G401 (cell line): ENCODE measurements around the gene DBNL. TPM values are rescaled to one million over a fixed set of nuclear protein-coding genes. Genes with fewer than 3 reads are reported as not detected.

ENCODE experiments used
- DNase-seq: peaks from one replicate; pipeline ENCODE4 v3.0.0-alpha.2; 2015; ENCODE audit warnings: low spot score
- in situ Hi-C: cut with HindIII; loops from 2 replicates; pipeline ENCODE4 v1.10.0; 2016; ENCODE audit warnings: low sequenced_read_pairs, mixed read lengths
- total RNA-seq: library from RNA; depleted of rRNA; stranded (reverse); fragments of >200 nt; shearing (Covaris generic); gene quantifications from 2 replicates; pipeline ENCODE4 v1.2.3, GENCODE V29; 2014

The DBNL gene
- total RNA-seq, 1 experiment from 2014 or later: 119 TPM

DNA sequence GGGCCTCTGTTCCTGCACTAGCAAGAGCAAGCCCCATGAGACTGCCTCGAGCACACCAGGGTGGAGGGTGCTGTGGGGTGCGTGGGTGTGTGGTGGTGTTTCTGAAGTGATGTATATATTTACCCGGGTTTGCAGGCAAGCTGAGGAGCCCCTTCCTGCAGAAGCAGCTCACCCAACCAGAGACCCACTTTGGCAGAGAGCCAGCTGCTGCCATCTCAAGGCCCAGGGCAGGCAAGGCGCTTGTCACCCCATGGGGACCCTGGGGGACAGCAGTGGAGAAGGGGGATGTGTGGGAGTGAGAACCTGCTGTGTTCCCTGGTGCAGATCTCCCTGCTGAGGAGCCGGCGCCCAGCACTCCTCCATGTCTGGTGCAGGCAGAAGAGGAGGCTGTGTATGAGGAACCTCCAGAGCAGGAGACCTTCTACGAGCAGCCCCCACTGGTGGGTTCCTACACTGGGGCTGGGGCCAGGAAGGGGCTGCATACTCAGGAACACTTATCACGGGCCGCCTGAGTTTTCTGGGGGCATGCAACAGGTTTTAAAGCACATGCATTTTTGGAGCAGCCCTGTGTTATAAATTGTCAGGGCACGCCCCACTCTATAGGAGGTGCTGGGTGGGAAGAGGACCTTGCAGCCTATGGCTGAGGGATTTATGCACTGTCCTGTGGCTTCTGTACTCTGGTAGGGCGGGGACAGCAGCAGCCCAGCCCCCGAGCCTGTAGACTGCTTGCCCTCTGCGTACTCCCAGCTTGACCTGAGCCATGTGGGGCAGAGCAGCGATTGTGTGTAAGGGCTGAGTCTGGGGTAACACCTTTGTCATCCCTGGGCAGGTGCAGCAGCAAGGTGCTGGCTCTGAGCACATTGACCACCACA is 15.0 kb downstream of the DBNL start:
- in situ Hi-C loops: no loop called here
- DNase-seq: no peak

DNA sequence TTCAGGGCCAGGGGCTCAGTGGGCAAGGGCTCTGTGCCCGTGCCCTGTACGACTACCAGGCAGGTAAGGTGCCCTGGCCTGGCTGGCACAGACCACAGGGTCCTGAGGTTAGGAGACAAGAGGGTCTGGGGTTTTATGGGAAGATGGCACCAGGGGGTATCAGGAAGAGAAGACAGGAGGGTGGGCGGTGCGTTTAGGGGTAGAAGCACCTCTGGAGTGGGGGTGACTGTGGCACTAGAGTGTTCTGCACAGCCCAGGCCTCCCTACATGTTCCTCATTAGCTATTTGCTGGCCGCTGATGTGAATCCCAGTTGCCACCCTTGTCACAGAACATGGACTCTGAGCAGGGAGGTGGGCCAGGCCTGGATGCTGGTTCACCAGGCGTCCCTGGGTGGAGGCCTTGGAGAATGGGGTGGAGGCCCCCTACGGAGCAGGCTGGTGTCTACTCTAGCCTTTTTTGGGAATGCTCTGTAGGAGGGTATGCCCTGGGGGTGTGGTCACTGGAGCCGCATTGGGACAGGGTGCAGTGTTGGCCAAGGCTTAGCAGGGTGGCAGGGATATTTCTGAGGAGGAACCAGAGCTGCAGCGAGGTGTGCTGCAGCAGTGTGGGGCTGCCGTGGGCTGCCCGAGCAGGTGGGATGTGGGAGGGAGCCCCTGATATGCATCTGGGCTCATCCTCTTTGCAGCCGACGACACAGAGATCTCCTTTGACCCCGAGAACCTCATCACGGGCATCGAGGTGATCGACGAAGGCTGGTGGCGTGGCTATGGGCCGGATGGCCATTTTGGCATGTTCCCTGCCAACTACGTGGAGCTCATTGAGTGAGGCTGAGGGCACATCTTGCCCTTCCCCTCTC is 15.8 kb downstream of the DBNL start:
- in situ Hi-C loops: no loop called here

GRCh38 chr7:44060948-44061644 is 16.6 kb downstream of the DBNL start:
- in situ Hi-C loops: no loop called here

More for the DNA sequence above, 15.8 kb downstream of the DBNL start:
- DNase-seq: no peak

GRCh38 chr7:44061645-44062179 is 17.2 kb downstream of the DBNL start:
- in situ Hi-C loops: no loop called here
- DNase-seq: no peak

More at GRCh38 chr7:44060948-44061644, 16.6 kb downstream of the DBNL start:
- no peak for DNase-seq

GRCh38 chr7:44062180-44062902 is 17.8 kb downstream of the DBNL start:
- in situ Hi-C loops: no loop called here
- no peak for DNase-seq

DNA sequence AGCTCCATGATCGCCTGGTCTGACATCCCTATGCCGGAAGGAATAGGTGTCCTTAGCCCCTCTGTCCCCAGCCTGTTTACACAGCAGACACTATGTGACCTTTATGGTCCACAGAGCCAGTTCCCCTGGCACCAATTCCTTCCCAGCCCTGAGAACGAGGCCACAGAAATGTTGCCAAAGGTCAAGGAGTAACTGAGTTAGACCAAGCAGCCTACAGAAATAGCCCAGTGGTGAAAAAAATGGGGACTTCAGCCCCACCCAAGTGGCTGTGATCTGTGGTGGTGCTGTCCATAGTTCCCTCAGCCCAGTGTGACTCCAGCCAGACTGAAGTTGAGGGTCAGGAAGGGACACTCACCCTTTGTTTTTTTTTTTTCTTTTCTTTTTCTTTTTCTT is 18.4 kb downstream of the DBNL start:
- in situ Hi-C loops: no loop called here
- DNase-seq: no peak

DNA sequence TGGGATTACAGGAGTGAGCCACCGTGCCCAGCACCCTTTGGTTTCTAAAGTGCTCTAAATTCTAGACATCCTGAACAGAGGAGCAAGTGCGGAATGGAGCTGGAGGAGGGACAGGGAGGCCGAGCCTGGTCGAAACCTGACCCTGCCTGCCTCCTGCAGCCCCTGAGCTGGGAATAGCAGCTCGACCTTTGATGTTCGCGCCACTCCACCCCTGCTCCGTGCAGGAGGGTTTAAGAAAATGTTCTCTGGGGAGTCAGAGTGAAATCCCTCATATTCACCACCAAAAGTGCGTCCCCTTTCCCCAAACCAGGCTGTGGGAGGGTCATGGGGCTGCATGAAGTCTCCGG is 19.0 kb downstream of the DBNL start:
- in situ Hi-C loops: no loop called here
- no peak for DNase-seq

DNA sequence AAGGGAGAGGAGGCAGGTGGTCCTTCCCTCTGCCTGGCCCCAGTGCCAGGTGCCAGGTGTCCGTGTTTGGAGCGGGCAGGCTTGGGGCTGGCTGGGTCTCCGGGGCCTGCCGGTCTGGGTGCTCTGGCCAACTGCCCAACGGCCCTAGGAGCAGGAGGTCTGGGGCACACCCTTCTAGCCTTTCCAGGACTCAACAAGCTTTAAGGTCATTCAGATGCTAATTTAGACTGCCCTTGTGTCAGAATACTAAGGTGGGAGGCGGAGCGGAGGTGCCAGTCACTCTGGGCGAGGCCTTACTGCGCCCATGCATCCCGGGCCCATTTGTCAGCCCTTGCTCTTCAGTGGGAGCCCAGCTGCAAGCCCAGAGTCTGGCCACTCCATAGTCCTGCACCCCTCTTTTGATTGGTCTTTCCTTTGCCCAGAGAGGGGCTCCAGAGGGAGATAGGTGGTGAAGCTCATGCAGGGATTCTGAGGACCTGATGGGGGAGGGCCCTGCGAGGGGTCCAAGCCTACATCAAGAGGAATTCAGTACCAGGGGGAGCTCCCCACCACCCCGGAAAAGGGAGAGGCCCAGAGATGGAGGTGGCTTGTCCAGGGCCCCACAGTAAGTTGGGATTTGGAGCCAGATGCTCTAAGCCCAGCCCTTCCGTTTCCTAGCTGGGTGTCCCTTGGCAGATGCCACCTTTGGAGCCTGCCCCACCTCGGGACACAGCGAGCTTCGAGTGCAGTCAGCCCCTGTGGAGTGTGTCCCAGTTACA is 19.6 kb downstream of the DBNL start:
- in situ Hi-C loops: no loop called here
- peak; percentile 54 for DNase-seq

DNA sequence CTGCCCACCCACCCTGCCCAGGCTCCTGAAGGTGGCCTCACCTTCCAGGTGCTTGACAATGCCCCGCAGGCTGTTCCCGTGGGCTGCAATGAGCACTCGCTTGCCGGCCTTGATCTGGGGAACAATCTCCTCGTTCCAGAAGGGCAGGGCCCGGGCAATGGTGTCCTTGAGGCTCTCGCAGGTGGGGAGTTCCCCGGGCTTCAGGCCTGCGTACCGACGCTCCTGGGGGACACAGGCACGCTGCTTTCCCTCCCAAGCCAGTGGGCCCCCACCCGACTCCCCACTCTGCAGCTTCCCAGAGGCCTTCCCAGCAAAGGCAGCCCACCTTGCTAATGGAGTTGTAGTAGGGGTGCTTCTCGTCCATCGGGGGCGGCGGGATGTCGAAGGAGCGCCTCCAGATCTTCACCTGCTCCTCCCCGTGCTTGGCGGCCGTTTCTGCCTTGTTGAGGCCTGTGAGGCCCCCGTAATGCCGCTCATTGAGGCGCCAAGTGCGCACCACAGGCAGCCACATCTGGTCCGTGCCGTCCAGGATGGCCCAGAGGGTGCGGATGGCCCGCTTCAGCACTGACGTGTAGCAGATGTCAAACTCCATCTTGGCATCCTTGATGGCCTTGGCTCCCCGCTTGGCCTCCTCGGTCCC is 20.4 kb downstream of the DBNL start:
- DNase-seq: no peak
- in situ Hi-C loops: no loop called here

DNA sequence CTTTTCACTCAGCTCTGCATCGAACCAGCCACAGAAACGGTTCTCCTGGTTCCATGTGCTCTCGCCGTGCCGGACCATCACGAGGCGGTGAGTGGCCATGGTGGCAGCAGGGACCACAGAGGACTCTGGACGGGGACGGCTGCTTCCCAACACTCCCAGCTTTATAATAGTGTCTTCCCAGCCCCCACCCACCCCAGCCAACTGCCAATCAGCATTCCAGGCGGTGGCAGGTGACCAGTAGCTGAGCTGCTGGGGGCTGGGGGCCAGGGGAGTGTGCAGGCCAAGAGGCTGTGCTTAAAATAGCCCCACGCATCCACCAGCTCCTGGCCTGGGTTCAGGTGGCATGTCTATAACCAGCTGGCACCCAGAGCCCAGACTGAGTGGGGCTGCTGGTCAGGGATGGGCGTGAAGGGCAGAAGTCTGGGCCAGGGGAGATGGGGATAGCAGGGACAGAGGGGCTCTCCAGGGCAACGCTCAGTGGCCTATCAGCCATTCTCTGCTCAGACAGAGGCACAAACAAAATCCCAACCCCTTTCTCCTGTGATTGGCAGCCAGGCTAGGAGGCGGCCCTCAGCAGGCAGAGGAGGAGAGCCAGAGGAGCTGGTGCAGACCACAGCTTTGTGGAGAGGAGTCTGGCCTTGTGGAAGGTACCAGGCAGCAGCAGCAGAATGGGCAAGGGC is 21.1 kb downstream of the DBNL start, which contains the start of gene PGAM2:
PGAM2 (minus strand) TSS at position 137 of the 680 bp plus-strand sequence; CDS start at position 99, 38 bp downstream.
- in situ Hi-C loops: no loop called here
- peak; percentile 96 for DNase-seq

GRCh38 chr7:44066111-44066460 is 21.6 kb downstream of the DBNL start:
- DNase-seq: no peak
- in situ Hi-C loops: no loop called here

DNA sequence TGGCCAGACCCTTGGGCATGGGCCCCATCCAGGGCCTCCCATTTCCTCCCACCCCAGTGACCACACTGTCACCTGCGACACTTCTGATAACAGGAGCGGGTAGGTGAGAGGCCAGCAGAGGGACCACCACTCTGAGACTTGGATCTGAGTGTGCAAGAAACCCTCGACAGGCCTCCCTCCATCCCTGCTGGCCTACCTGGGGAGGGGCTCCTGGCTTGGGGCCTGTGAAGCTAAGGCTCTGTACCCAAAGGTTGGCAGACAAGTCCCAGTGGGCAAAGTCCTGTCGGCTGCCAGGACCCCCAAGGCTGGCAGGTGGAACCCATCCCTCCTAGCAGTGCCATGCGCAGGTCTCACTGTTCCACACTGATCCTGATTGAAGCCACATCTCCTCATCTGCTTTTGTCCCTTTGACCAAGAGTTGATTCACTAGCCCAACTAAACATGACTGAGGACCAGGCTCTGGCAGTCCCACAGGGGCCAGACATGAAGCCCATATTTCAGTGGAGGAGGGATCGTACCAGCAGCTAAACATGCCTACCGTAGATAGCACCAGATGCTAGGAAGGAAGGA is 22.1 kb downstream of the DBNL start:
- in situ Hi-C loops: no loop called here
- DNase-seq: no peak

- DNase-seq: no peak
- in situ Hi-C loops: no loop called here
Observed at GRCh38 chr7:44067064-44067951, 22.8 kb downstream of the DBNL start.

GRCh38 chr7:44068054-44068453 is 23.6 kb downstream of the DBNL start:
- in situ Hi-C loops: no loop called here
- DNase-seq: no peak

DNA sequence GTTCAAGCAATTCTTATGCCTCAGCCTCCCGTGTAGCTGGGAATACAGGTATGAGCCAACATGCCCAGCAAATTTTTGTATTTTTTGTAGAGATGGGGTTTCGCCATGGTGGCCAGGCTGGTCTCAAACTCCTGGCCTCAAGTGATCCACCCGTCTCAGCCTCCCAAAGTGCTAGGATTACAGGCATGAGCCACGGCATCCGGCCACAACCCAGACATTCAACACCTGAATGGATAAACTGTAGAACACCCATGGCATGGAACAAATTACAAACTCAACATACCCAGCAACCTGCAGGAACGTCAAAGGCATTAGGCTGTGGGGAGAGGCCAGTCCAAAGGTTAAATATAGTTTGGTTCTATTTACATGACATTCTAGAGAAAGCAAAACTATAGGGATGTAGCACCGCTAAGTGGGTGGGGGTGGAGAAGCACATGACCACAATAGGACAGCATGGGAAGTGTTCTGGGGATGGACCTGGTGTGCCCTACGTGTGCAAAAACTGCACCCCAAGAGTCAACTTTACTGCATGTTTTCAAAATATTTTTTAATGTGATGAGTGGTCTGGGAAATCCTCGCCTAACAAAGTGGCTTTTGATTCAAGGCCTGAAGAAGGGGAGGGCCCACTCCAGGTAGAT is 27.3 kb downstream of the DBNL start:
- no peak for DNase-seq
- in situ Hi-C loops: no loop called here
